H4 (cell line): ENCODE measurements around the gene DCP2. TPM values are rescaled to one million over a fixed set of nuclear protein-coding genes. Genes with fewer than 3 reads are reported as not detected.

ENCODE experiments used
- DNase-seq: peaks from one replicate; pipeline ENCODE4 v3.0.0-alpha.2; 2015; ENCODE audit warnings: low spot score
- total RNA-seq: library from RNA; depleted of rRNA; stranded (reverse); fragments of >200 nt; shearing (Covaris generic); gene quantifications from 2 replicates; pipeline ENCODE4 v1.2.3, GENCODE V29; 2014

DCP2 gene
- total RNA-seq, 1 experiment from 2014 or later = 36.1 TPM

- peak; percentile 61 for DNase-seq
These were observed 44.1 kb downstream of the DCP2 start for GRCh38 chr5:113020461-113021273.

DNA sequence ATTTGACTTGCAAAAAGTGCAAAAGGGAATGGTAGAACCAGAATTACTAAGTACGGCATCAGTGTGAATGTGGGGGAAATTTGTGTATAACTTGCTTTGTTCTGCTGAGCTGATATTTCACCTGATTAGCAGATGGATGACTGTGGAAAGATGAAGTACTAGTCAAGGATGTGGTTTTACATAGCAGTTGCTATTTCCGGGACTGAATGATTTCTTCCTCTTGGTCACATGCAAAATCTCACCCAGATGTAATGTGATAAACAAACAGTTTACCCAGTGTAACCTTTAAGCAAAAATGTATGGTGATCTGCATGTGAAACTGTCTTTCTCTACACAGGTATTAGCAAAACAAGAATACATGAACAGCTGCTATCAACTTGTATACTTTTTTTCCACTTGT, 46.1 kb downstream of the DCP2 start:
- peak; percentile 38 for DNase-seq

GRCh38 chr5:113024076-113024697, 47.6 kb downstream of the DCP2 start:
- no peak for DNase-seq

DNA sequence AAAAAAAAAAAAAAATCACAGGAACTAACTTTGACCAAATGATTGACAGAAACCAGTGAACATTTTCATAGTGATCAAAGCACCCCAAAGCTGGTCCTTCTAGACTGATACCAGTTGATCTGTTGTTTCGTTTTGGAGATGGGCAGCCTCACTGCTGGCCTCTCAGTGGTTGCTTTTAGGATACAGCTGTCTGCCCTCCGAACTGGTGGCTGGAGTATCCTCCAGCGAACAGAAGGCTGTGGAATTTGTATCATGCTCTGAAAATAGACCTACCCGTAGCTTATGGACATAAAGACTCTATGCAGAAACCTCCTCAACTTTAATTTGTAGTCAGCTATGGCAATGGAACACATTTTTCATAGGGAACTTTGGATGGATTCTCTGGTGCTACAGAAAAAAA, 49.0 kb downstream of the DCP2 start:
- no peak for DNase-seq

- no peak for DNase-seq
These were observed 49.6 kb downstream of the DCP2 start for GRCh38 chr5:113026211-113026610.

- DNase-seq = no peak
These were observed 50.4 kb downstream of the DCP2 start for GRCh38 chr5:113027015-113027414.

DNA sequence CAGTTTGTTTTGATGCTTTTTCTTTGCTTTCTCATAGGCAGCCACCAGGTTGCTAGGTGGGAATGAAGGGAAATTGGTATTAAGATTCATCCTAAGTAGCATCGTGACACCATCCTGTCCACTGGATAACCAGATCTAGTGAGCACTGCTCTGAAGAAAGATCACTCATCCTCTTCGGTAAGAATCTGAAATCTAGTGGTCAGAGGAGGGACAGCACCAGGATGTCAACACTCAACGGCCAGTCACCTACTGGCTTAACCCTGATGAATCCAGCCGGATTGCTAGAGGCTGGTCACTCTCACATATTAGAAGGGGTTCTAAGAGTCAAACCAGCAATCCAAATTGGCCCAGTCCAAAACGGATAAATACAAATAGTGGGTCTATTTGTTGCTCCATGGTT, 50.8 kb downstream of the DCP2 start:
- no peak for DNase-seq

DNA sequence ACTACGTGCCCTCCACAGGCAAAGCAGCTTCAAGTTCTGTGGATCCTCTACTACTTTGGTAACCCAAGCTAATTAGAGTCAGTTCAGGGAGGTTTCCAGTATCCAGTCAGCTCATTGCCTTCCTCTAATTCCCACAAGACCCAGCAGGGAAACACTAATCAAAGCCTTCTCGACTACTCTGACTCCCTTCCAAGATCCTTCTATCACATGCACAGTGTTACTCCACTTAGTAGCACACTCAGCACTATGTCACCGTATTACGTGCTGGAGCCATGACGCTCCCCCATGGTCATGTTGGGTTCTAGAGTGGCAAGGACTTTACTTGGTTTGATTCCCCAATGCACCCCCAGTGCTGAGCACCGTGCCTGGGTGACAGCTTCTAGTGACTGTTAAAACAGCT, 53.0 kb downstream of the DCP2 start:
- no peak for DNase-seq

DNA sequence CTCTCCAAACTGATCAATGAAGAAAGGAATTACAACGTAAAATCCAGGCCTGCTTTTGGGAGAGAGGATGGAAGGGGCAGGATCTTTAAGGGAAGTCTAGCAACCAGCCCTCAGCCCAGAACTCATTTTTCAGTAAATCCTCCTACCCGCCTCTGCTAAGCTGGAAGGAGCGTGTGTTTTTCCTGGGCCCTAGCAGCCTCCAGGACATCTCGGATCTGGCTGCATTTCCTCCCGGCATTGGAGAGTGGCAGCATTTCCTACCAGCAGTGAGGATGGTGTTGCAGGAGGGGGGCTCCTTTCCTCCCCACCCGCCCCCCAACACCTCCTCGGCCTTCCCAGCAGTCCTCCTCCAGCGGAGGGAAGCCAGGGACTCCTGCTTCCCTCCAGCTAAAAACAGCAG, 54.5 kb downstream of the DCP2 start:
- no peak for DNase-seq

- DNase-seq = no peak
These were observed 55.0 kb downstream of the DCP2 start for GRCh38 chr5:113031557-113031956.

- DNase-seq = peak; percentile 85
These were observed 57.7 kb downstream of the DCP2 start for GRCh38 chr5:113034182-113034773.

DNA sequence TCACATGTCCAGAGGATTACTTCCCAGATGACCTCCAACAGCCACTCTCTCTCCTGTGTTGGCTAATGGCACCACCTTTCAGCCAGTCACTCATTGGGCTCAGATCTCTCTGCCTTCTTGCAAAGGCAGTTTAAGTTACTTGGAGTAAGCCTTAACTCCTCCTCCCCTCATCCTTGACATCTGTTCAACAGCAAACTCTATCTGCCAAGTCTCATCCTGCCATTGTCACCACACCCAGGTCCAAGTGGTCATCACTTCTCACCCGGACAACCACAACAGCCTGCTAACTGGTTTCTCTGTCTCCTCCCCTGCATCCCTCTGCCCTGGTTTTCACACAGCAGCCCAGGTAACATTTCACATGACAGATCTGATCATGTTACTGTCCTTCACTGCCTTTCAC, 58.5 kb downstream of the DCP2 start:
- no peak for DNase-seq

DNA sequence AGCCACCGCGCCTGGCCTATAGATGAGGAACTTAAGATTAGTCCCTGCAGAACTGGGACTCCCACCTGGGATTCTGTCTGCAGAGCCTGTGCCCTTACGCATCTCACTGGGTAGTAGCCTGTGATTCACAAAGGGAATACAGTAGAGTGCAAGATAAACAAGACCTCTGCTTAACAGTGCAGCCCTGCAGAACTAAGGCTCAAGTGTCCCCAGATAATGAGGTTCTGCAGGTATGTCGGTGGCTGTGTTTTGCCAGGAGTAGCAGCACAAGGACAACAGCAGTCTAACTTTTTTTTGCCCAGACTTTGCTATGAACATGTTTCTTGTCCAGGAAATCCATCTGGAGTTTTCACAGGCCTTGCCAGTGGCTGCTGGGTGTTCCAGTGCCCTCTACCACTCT, 59.7 kb downstream of the DCP2 start:
- no peak for DNase-seq

- no peak for DNase-seq
These were observed 60.2 kb downstream of the DCP2 start for GRCh38 chr5:113036826-113037225.

- DNase-seq = no peak
These were observed 61.5 kb downstream of the DCP2 start for GRCh38 chr5:113038136-113038535.

DNA sequence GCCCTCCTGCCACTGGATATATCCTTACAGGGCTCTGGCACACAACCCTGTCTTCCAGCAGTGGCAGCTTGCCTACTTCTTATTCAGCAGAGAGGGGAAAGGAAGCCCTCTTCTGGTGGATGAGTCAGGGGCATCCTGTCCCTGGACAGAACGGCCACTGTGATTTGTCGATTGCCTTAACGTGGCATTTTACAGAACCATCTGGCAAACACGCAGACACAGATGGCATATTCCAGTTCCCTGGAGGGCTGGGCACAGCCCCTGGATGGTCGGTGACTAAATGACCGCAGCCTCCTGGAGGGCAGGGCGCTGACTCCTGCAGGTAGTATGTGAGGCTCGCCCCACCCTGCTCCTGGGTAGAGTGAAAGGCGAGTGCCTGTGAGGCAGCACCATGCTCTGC, 62.1 kb downstream of the DCP2 start:
- DNase-seq = peak; percentile 64

GRCh38 chr5:113039229-113039933, 62.8 kb downstream of the DCP2 start:
- no peak for DNase-seq

GRCh38 chr5:113039934-113040285, 63.3 kb downstream of the DCP2 start:
- DNase-seq = no peak

DNA sequence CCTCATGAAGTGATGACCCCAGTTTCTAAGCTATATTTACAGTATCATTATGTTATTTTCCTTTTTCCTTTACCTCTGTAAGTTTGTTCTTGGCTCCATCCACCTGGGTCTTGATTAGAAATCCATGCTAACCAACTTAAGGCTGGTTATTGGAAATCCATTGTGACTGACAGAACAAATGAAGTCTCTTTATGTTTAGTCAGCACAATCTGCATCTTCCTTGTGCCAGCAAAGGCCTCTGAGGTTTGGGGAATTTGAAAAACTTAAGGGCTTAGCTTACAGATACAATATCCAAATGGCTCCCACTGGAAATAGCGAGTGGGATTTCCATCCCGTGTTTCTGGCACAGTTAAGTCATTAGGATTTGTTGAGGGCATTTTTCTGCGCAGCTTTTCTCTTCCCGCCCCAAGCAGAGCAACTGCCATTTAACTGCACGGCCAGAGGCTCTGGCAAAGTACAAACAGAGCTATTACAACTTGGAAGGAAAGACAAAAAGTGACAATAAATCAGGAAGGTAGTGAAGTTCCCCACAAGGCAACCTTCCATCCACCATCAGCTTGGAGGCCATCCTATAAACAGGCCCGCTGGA, 64.2 kb downstream of the DCP2 start:
- no peak for DNase-seq

- DNase-seq = no peak
These were observed 66.1 kb downstream of the DCP2 start for GRCh38 chr5:113042491-113043243.

GRCh38 chr5:113043491-113043931, 66.9 kb downstream of the DCP2 start:
- DNase-seq = peak; percentile 29
